ENCODE data around the gene PDZD2.

Gene PDZD2

DNA sequence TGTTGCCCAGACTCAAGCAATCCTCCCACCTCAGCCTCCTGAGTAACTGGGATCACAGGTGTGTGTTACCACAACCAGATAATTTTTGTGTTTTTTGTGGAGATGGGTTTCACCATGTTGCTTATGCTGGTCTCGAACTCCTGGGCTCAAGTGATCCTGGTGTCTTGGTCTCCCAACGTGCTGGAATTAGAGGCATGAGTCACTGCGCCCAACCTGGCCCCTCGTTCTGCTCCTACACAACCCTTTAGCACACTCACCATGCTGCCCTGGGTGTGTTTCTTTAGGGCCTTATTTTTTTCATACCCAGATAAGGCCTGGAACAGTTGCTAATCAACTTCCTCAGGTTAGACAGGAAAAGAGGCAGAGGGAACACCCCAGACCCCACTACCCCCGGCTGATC is 2.6 kb downstream of the PDZD2 start:
- Histone ChIP-seq H3K27me3 (ENCODE audit: insufficient read depth, low read length, poor library complexity) (peaks cover 37% of the 10 kb centered on the region), H3K79me2 (ENCODE audit: insufficient read depth, low read length) (no peaks in the 10 kb centered on the region), H3K27ac (ENCODE audit: low read length) (no peak overlapping the region), H3K4me1 (ENCODE audit: insufficient read depth, low read length) (peaks cover 11% of the 10 kb centered on the region), H4K20me1 (ENCODE audit: insufficient read depth, low read length) (no peaks in the 10 kb centered on the region; the same call in 1 of the 2 replicates), H3K4me2 (ENCODE audit: insufficient read depth, low read length) (no peak overlapping the region), H2AFZ (ENCODE audit: low read depth, low read length) (no peak overlapping the region), H3K4me3 (ENCODE audit: low read depth in 1 of 2, low read length in 2 of 2) (no peak overlapping the region), H3K9me3 (ENCODE audit: insufficient read depth, low read length, severe bottlenecking) (no peaks in the 10 kb centered on the region), H3K9ac (ENCODE audit: low read depth, low read length) (no peak overlapping the region), H3K36me3 (ENCODE audit: insufficient read depth, low read length) (no peaks in the 10 kb centered on the region)
- DNase-seq (no peak), ATAC-seq (ENCODE audit: insufficient read depth, low read depth) (no peak)
- TF ChIP-seq EZH2 (IDR thresholded peaks at IDR 0.05; ENCODE audit: borderline replicate concordance, low read depth, low read length, severe bottlenecking) = no peak

DNA sequence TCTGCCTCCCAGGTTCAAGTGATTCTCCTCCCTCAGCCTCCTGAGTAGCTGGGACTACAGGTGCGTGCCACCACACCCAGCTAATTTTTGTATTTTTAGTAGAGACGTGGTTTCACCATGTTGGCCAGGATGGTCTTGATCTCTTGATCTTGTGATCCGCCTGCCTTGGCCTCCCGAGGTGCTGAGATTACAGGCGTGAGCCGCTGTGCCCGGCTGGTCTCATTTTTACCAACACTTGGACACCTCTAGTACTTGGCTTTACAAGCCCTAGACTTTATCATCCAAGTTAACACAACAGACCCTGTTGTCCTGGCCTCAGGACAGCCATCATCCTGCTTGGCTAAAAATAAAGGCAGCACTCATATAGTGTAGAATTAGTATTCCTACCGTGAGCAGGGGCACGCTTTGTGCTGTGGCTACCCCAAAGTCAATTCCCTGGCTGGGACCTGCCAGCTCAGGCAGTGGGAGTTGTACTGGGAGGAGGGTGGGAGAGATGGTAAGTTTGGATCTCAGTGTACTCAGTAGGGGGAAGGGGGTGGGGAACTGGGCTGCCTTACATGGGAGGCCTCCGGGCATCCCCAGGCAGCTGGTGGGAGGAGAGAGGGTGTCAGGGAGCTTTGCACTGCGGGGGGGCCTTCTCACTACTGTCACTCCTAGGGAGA is 6.6 kb downstream of the PDZD2 start:
- H3K4me2 ChIP-seq (ENCODE audit: insufficient read depth, low read length) = no peak overlapping the region
- DNase-seq (no peak), ATAC-seq (ENCODE audit: insufficient read depth, low read depth) (no peak)
- H3K4me3 ChIP-seq (ENCODE audit: low read depth in 1 of 2, low read length in 2 of 2) = no peak overlapping the region
- H3K9ac ChIP-seq (ENCODE audit: low read depth, low read length) = no peak overlapping the region
- H2AFZ ChIP-seq (ENCODE audit: low read depth, low read length) = no peak overlapping the region
- H3K27me3 ChIP-seq (ENCODE audit: insufficient read depth, low read length, poor library complexity) = peaks cover 8% of the 10 kb centered on the region
- no peaks in the 10 kb centered on the region for H4K20me1 ChIP-seq (ENCODE audit: insufficient read depth, low read length)
- TF ChIP-seq EZH2 (IDR thresholded peaks at IDR 0.05; ENCODE audit: borderline replicate concordance, low read depth, low read length, severe bottlenecking) = no peak
- TF ChIP-seq, protein P1, sequence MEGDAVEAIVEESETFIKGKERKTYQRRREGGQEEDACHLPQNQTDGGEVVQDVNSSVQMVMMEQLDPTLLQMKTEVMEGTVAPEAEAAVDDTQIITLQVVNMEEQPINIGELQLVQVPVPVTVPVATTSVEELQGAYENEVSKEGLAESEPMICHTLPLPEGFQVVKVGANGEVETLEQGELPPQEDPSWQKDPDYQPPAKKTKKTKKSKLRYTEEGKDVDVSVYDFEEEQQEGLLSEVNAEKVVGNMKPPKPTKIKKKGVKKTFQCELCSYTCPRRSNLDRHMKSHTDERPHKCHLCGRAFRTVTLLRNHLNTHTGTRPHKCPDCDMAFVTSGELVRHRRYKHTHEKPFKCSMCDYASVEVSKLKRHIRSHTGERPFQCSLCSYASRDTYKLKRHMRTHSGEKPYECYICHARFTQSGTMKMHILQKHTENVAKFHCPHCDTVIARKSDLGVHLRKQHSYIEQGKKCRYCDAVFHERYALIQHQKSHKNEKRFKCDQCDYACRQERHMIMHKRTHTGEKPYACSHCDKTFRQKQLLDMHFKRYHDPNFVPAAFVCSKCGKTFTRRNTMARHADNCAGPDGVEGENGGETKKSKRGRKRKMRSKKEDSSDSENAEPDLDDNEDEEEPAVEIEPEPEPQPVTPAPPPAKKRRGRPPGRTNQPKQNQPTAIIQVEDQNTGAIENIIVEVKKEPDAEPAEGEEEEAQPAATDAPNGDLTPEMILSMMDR (IDR thresholded peaks at IDR 0.05; ENCODE audit: borderline replicate concordance, extremely low read depth, low read length, poor library complexity, severe bottlenecking) = no peak
- H3K4me1 ChIP-seq (ENCODE audit: insufficient read depth, low read length) = no peaks in the 10 kb centered on the region
- H3K36me3 ChIP-seq (ENCODE audit: insufficient read depth, low read length) = no peaks in the 10 kb centered on the region
- no peaks in the 10 kb centered on the region for H3K79me2 ChIP-seq (ENCODE audit: insufficient read depth, low read length)
- H3K27ac ChIP-seq (ENCODE audit: low read length) = no peak overlapping the region
- H3K9me3 ChIP-seq (ENCODE audit: insufficient read depth, low read length, severe bottlenecking) = no peaks in the 10 kb centered on the region

DNA sequence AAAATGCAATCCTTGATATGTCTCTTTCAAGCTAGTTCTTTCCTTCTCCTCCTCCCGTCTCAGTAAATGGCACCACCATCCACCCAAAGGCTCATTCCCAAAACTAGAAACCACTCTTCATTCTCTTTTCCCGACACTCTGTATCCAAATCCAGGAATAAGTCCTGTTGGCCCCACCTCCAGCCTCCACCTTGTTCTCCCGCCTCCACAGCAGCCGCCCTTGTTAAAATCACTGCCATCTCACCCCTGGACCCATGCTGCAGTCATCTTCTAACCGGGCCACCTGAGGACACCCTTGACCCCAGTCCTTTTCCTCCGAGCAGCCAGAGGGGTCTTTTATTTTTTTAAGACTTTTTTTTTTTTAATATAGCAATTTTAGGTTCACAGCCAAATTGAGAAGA is 9.4 kb downstream of the PDZD2 start:
- DNase-seq (no peak), ATAC-seq (ENCODE audit: insufficient read depth, low read depth) (no peak)
- Histone ChIP-seq H3K4me2 (ENCODE audit: insufficient read depth, low read length) (no peak overlapping the region), H3K79me2 (ENCODE audit: insufficient read depth, low read length) (no peaks in the 10 kb centered on the region), H3K4me3 (ENCODE audit: low read depth in 1 of 2, low read length in 2 of 2) (no peak overlapping the region), H3K9me3 (ENCODE audit: insufficient read depth, low read length, severe bottlenecking) (no peaks in the 10 kb centered on the region), H2AFZ (ENCODE audit: low read depth, low read length) (no peak overlapping the region), H3K27me3 (ENCODE audit: insufficient read depth, low read length, poor library complexity) (no peaks in the 10 kb centered on the region), H3K27ac (ENCODE audit: low read length) (no peak overlapping the region), H3K36me3 (ENCODE audit: insufficient read depth, low read length) (no peaks in the 10 kb centered on the region), H4K20me1 (ENCODE audit: insufficient read depth, low read length) (no peaks in the 10 kb centered on the region), H3K4me1 (ENCODE audit: insufficient read depth, low read length) (no peaks in the 10 kb centered on the region), H3K9ac (ENCODE audit: low read depth, low read length) (no peak overlapping the region)
- TF ChIP-seq, protein P1 (IDR thresholded peaks at IDR 0.05; ENCODE audit: borderline replicate concordance, extremely low read depth, low read length, poor library complexity, severe bottlenecking) = no peak
- no peak for TF ChIP-seq EZH2 (IDR thresholded peaks at IDR 0.05; ENCODE audit: borderline replicate concordance, low read depth, low read length, severe bottlenecking)

DNA sequence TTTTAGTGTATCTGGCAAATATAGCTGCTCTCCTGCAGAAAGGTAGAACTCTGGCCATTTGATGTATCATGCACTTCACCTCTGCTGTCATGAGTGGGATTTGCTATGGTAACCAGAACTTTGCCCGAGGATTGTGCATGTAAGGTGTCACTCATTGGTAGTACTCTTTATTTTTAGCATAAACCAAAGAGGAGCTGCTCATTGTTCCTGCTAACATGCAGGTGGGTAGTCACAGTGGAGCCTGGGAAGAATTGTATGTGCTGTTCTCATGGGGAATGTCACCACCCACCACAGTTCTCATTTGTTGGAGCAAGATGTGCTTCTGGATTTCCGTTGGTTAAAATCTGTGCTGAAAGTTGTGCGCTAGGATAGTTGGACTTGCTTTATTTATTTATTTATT is 12.3 kb downstream of the PDZD2 start:
- TF ChIP-seq, protein P1 (IDR thresholded peaks at IDR 0.05; ENCODE audit: borderline replicate concordance, extremely low read depth, low read length, poor library complexity, severe bottlenecking) = no peak
- TF ChIP-seq EZH2 (IDR thresholded peaks at IDR 0.05; ENCODE audit: borderline replicate concordance, low read depth, low read length, severe bottlenecking) = no peak

More for the DNA sequence above, 12.3 kb downstream of the PDZD2 start:
- Histone ChIP-seq H3K9ac (ENCODE audit: low read depth, low read length) (no peak overlapping the region), H3K4me1 (ENCODE audit: insufficient read depth, low read length) (no peaks in the 10 kb centered on the region), H3K79me2 (ENCODE audit: insufficient read depth, low read length) (no peaks in the 10 kb centered on the region), H3K27me3 (ENCODE audit: insufficient read depth, low read length, poor library complexity) (no peaks in the 10 kb centered on the region), H4K20me1 (ENCODE audit: insufficient read depth, low read length) (no peaks in the 10 kb centered on the region), H3K36me3 (ENCODE audit: insufficient read depth, low read length) (no peaks in the 10 kb centered on the region), H2AFZ (ENCODE audit: low read depth, low read length) (no peak overlapping the region), H3K27ac (ENCODE audit: low read length) (no peak overlapping the region), H3K4me2 (ENCODE audit: insufficient read depth, low read length) (no peak overlapping the region), H3K9me3 (ENCODE audit: insufficient read depth, low read length, severe bottlenecking) (no peaks in the 10 kb centered on the region), H3K4me3 (ENCODE audit: low read depth in 1 of 2, low read length in 2 of 2) (no peak overlapping the region)
- ATAC-seq (ENCODE audit: insufficient read depth, low read depth) (no peak), DNase-seq (no peak)
